ENCODE data around the gene ST8SIA5.

The ST8SIA5 gene

DNA sequence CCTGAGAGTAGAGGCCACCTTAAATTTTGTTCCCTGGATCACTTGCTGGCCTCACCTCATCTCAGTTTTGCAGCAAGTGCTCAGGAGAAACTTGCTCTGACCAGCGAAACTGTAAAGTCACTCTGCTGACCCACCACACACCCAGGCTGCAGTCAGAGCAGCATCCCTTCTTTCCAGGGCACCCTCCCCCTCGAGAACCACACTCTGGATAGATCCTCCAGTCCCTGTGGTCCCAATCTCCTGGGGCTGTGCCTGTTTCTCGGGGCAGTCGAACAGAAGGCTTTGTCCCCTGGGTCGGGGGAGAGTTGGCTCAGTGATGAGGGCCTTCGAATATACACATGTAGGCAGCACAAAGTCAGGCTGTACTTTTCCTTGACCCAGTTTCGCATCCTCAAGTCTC lies 18.4 kb downstream of the ST8SIA5 start (continued):
- TF ChIP-seq TSHZ2 (CRISPR knock-in tag; IDR thresholded peaks at IDR 0.05), result no peak

- ATAC-seq, result no peak
- TF ChIP-seq SNAI2 (CRISPR knock-in tag; IDR thresholded peaks at IDR 0.05) (no peak), GLIS3 (CRISPR knock-in tag; IDR thresholded peaks at IDR 0.05) (no peak), ZNF70 (CRISPR knock-in tag; IDR thresholded peaks at IDR 0.05) (no peak), RARB (CRISPR knock-in tag; IDR thresholded peaks at IDR 0.05) (no peak), ISL1 (CRISPR knock-in tag; IDR thresholded peaks at IDR 0.05) (no peak), POU6F1 (CRISPR knock-in tag; IDR thresholded peaks at IDR 0.05; ENCODE audit: borderline replicate concordance, low read depth) (no peak), OSR1 (CRISPR knock-in tag; IDR thresholded peaks at IDR 0.05) (no peak), CSRNP3 (CRISPR knock-in tag; IDR thresholded peaks at IDR 0.05) (no peak), ZFP30 (CRISPR knock-in tag; IDR thresholded peaks at IDR 0.05) (no peak), CSDC2 (CRISPR knock-in tag; IDR thresholded peaks at IDR 0.05) (no peak), ZC3H10 (CRISPR knock-in tag; IDR thresholded peaks at IDR 0.05) (no peak), ZFP3 (CRISPR knock-in tag; IDR thresholded peaks at IDR 0.05) (no peak), ARNTL (CRISPR knock-in tag; IDR thresholded peaks at IDR 0.05; ENCODE audit: borderline replicate concordance, low read depth) (no peak), TOX (CRISPR knock-in tag; IDR thresholded peaks at IDR 0.05; ENCODE audit: borderline replicate concordance) (no peak), ESRRG (CRISPR knock-in tag; IDR thresholded peaks at IDR 0.05) (no peak), TCF4 (CRISPR knock-in tag; IDR thresholded peaks at IDR 0.05; ENCODE audit: borderline replicate concordance) (no peak)
- TF ChIP-seq, protein P1, sequence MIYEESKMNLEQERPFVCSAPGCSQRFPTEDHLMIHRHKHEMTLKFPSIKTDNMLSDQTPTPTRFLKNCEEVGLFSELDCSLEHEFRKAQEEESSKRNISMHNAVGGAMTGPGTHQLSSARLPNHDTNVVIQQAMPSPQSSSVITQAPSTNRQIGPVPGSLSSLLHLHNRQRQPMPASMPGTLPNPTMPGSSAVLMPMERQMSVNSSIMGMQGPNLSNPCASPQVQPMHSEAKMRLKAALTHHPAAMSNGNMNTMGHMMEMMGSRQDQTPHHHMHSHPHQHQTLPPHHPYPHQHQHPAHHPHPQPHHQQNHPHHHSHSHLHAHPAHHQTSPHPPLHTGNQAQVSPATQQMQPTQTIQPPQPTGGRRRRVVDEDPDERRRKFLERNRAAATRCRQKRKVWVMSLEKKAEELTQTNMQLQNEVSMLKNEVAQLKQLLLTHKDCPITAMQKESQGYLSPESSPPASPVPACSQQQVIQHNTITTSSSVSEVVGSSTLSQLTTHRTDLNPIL (CRISPR knock-in tag; IDR thresholded peaks at IDR 0.05; ENCODE audit: low read depth), result no peak
These were observed 20.1 kb downstream of the ST8SIA5 start for GRCh38 chr18:46736736-46737135.

DNA sequence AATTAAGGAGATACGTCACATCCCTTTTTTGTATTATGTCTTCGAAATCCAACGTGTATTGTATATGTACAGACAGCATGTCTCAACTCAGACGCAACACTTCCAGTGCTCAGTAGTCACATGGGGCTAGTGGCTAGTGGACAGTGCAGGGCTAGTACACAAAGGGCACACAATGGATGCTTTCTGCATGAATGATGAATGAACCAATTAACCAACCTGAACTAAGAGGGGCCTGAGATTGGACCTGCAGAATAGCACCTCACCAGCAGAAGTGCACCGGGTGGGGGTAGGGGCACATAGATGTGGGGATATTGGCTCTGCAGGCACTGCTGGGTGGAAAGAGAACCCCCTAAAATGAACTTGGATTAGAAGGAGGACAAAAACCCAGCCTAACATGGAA lies 20.7 kb downstream of the ST8SIA5 start:
- ATAC-seq, result no peak
- TF ChIP-seq PPARA (CRISPR knock-in tag; IDR thresholded peaks at IDR 0.05; ENCODE audit: borderline replicate concordance), result no peak
- TF ChIP-seq ISL1 (CRISPR knock-in tag; IDR thresholded peaks at IDR 0.05), result no peak

DNA sequence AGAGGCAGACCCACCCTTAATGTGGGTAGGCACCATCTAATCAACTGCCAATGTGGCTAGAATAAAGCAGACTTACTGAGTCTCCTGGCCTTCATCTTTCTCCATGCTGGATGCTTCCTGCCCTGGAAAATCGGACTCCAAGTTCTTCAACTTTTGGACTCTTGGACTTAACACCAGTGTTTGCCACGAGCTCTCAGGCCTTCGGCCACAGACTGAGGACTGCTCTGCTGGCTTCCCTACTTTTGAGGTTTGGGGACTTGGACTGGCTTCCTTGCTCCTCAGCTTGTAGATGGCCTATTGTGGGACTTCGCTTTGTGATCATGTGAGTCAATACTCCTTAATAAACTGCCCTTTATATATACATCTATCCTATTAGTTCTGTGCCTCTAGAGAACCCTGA lies 21.9 kb downstream of the ST8SIA5 start:
- TF ChIP-seq TOX (CRISPR knock-in tag; IDR thresholded peaks at IDR 0.05; ENCODE audit: borderline replicate concordance) (no peak), GLIS3 (CRISPR knock-in tag; IDR thresholded peaks at IDR 0.05) (no peak), ZNF8 (CRISPR knock-in tag; IDR thresholded peaks at IDR 0.05) (no peak), POU6F1 (CRISPR knock-in tag; IDR thresholded peaks at IDR 0.05; ENCODE audit: borderline replicate concordance, low read depth) (no peak), ZC3H10 (CRISPR knock-in tag; IDR thresholded peaks at IDR 0.05) (no peak), TCF4 (CRISPR knock-in tag; IDR thresholded peaks at IDR 0.05; ENCODE audit: borderline replicate concordance) (no peak), PPARA (CRISPR knock-in tag; IDR thresholded peaks at IDR 0.05; ENCODE audit: borderline replicate concordance) (no peak), ESRRG (CRISPR knock-in tag; IDR thresholded peaks at IDR 0.05) (no peak), ZNF565 (CRISPR knock-in tag; conservative IDR thresholded peaks at IDR 0.05; ENCODE audit: low read depth) (no peak), OSR1 (CRISPR knock-in tag; IDR thresholded peaks at IDR 0.05) (no peak)
- TF ChIP-seq, protein P1 (CRISPR knock-in tag; IDR thresholded peaks at IDR 0.05; ENCODE audit: low read depth), result no peak

More for the DNA sequence above, 21.9 kb downstream of the ST8SIA5 start:
- no peak for ATAC-seq

Data from SK-N-SH treated with all-trans-retinoic acid at 6 μM for 48 hours (cell line).